Measurements from ENCODE around the gene PEX12. TPM values are rescaled to one million over a fixed set of nuclear protein-coding genes. Genes with fewer than 3 reads are reported as not detected.

The PEX12 gene
- total RNA-seq, 4 donors from 2014 or later = 5.3 to 15.9 (median 8.6) TPM

DNA sequence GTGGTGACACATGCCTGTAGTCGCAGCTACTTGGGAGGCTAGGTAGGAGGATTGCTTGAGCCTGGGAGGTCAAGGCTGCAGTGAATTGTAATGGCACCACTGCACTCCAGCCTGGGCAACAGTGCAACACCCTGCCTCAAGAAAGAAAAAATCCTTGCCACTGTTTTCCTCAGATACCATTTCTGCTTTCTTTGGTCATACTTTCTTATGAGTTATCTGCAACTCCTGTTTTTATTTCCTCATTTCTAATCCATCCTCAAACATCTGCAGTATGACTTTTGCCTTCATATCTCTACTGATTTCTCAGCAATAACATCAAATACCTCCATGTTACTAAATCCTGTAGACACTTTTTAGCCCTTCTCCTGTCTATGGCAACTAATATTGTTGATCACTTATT is 5.7 kb upstream of the PEX12 start:
- intact Hi-C loops (cut with DNase I; ENCODE audit: low total_unique reads) = no loop called here
- Histone ChIP-seq H3K27me3 (no peaks in the 10 kb centered on the region), H3K4me1 (peaks cover 0 to 4% of the 10 kb centered on the region in 2 donors), H3K4me3 (no peak overlapping the region), H3K27ac (no peak overlapping the region), H3K36me3 (no peaks in the 10 kb centered on the region), H3K9me3 (no peaks in the 10 kb centered on the region)
- no peak for DNase-seq
- TF ChIP-seq POLR2A (IDR thresholded peaks at IDR 0.05) = no peak
- TF ChIP-seq, protein P1, sequence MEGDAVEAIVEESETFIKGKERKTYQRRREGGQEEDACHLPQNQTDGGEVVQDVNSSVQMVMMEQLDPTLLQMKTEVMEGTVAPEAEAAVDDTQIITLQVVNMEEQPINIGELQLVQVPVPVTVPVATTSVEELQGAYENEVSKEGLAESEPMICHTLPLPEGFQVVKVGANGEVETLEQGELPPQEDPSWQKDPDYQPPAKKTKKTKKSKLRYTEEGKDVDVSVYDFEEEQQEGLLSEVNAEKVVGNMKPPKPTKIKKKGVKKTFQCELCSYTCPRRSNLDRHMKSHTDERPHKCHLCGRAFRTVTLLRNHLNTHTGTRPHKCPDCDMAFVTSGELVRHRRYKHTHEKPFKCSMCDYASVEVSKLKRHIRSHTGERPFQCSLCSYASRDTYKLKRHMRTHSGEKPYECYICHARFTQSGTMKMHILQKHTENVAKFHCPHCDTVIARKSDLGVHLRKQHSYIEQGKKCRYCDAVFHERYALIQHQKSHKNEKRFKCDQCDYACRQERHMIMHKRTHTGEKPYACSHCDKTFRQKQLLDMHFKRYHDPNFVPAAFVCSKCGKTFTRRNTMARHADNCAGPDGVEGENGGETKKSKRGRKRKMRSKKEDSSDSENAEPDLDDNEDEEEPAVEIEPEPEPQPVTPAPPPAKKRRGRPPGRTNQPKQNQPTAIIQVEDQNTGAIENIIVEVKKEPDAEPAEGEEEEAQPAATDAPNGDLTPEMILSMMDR (IDR thresholded peaks at IDR 0.05) = no peak

DNA sequence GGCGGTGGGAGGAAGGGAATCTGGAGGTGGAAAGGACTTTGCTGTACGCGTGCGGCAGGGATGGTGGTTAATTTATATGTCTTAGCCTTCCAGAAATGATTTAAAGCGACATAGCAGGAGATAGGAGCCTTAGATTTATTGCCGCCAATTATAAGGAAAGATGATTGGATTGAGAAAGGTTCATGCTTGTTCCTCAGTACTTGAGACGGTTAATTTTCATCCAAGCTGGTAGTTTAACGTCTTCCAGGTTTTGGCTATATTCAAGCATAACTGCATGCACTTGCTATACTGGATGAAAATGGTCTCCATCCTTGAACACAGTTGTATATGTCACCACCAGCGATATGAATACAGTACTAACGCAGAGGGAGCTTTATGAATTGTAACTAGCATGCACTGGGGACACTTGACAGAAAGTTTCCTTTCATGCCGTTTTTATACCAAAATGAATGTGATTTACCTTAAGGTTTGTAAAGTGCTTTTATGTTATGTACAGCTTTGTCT is 610 bp upstream of the PEX12 start:
- no peaks in the 10 kb centered on the region for H3K36me3 ChIP-seq
- H3K4me1 ChIP-seq = peaks cover 0 to 5% of the 10 kb centered on the region in 2 donors
- peak overlapping the region; percentile 85 to 89 for H3K27ac ChIP-seq
- intact Hi-C loops (cut with DNase I; ENCODE audit: low total_unique reads) = no loop called here
- H3K9me3 ChIP-seq = no peaks in the 10 kb centered on the region
- DNase-seq = no peak
- TF ChIP-seq, protein P1 (IDR thresholded peaks at IDR 0.05) = no peak
- no peak for TF ChIP-seq POLR2A (IDR thresholded peaks at IDR 0.05)
- H3K27me3 ChIP-seq = no peaks in the 10 kb centered on the region
- H3K4me3 ChIP-seq = peak overlapping the region; percentile 54 to 90

DNA sequence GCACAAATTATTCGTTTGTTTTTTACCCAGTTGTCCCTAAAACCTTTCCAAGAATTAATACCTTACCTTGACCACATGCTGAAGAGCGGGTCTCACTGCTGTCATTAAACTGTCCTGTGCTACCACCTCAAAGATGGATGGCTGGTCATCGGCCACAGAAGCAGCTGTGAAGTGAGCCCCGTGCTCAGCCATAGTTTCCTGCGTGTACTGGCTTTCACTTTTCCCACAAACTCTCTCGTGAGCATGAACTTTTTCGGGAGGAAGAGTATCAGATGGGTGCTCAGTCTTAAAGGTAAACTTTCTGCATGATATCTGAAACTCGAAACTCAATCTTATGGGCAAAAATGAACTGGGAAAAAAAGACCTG is 558 bp downstream of the PEX12 start:
- Histone ChIP-seq H3K27me3 (no peaks in the 10 kb centered on the region), H3K9me3 (no peaks in the 10 kb centered on the region), H3K4me3 (peak overlapping the region; percentile 54 to 90), H3K36me3 (no peaks in the 10 kb centered on the region), H3K4me1 (peaks cover 0 to 5% of the 10 kb centered on the region in 2 donors), H3K27ac (peak overlapping the region; percentile 85 to 89)
- no peak for DNase-seq
- TF ChIP-seq, protein P1 (IDR thresholded peaks at IDR 0.05) = no peak
- TF ChIP-seq POLR2A (IDR thresholded peaks at IDR 0.05) = no peak
- intact Hi-C loops (cut with DNase I; ENCODE audit: low total_unique reads) = no loop called here

DNA sequence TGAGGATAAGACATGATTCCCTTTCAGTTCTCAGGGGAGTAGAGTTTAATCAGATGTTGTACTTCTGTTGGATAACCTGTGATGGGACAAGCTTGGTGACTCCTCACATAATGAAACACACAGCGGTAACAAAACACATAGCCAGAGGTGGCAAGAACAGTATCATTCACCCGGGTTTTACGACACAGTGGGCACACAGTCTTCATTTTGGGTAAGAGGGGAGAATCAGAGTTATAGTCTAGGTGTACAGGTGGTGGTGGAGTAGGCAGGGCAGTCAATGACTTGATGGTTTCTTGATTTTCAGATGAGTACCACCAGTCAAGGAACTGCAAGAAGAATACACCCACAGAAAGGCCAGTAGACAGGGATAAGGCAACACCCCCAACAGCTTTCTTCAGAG is 2.6 kb downstream of the PEX12 start:
- H3K9me3 ChIP-seq = no peaks in the 10 kb centered on the region
- peaks cover 0 to 5% of the 10 kb centered on the region in 2 donors for H3K4me1 ChIP-seq
- H3K27me3 ChIP-seq = no peaks in the 10 kb centered on the region
- H3K27ac ChIP-seq = no peak overlapping the region
- intact Hi-C loops (cut with DNase I; ENCODE audit: low total_unique reads) = no loop called here
- DNase-seq = no peak
- H3K4me3 ChIP-seq = no peak overlapping the region
- TF ChIP-seq, protein P1 (IDR thresholded peaks at IDR 0.05) = no peak
- H3K36me3 ChIP-seq = no peaks in the 10 kb centered on the region

DNA sequence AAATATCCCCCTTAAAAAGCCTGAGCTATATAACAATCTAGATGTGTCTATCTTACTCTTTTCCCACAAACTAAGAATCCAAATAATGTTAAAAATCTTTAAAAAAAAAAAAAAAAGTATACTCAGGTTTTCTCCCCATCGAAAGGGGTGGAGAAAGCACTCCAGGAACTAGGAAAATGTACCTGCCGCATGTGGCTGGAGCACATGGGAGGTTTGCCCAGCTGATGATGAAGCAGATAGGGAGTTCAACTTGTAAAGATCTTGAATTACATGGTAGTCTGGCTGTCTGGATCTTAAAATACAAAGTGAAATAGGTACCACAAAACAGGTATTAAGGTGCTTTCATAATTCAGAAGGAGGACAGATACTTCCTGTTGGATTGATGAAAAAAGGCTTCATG is 9.0 kb downstream of the PEX12 start:
- Histone ChIP-seq H3K27me3 (no peaks in the 10 kb centered on the region), H3K27ac (no peak overlapping the region), H3K36me3 (no peaks in the 10 kb centered on the region), H3K4me1 (peaks cover 9 to 11% of the 10 kb centered on the region in 2 donors), H3K9me3 (no peaks in the 10 kb centered on the region), H3K4me3 (no peak overlapping the region)
- TF ChIP-seq POLR2A (IDR thresholded peaks at IDR 0.05) = no peak
- TF ChIP-seq, protein P1 (IDR thresholded peaks at IDR 0.05) = no peak
- intact Hi-C loops (cut with DNase I; ENCODE audit: low total_unique reads) = no loop called here
- DNase-seq = no peak

All from uterus (tissue), 4 donors.